SH-SY5Y (cell line): ENCODE results near the gene PGAP2.

Experiments used
- GATA2 ChIP-seq: IDR thresholded peaks from 2 replicates; pipeline ENCODE4 v1.6.1; 2011; ENCODE audit warnings: mild to moderate bottlenecking, low read depth, low read length
- GATA3 ChIP-seq: IDR thresholded peaks from 2 replicates; pipeline ENCODE4 v1.6.1; 2011; ENCODE audit warnings: low read depth, mild to moderate bottlenecking, low read length, moderate library complexity

PGAP2 gene

GRCh38 chr11:3834664-3835461 is 26.5 kb downstream of the PGAP2 start:
- TF ChIP-seq GATA3 (no peak), GATA2 (no peak)

GRCh38 chr11:3835751-3836150 is 27.4 kb downstream of the PGAP2 start:
- TF ChIP-seq GATA3: no peak
- no peak for TF ChIP-seq GATA2

GRCh38 chr11:3836903-3837302 is 28.5 kb downstream of the PGAP2 start:
- TF ChIP-seq GATA2 (no peak), GATA3 (no peak)

DNA sequence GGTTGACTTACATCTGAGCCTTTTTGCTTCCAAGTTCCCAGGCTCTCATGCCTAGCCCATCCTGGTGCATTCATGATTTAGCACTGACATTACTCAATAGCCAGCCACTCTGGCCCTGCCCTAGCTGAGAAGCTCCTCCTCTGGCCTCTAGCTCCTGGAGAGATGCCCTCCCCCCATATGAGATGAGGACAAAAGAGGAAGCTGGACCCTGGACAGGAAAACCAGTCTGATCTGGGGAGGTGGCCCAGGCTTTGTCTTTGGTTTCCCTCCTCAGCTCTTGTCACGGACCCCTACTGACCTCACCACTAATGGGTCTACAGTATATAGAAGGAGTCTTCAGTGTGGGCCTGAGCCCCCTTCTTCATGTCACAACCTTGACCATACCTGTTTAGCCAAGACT is 29.4 kb downstream of the PGAP2 start:
- TF ChIP-seq GATA2 (no peak), GATA3 (no peak)

GRCh38 chr11:3838504-3838903 is 30.1 kb downstream of the PGAP2 start:
- TF ChIP-seq GATA2: no peak
- no peak for TF ChIP-seq GATA3

- TF ChIP-seq GATA3: no peak
- no peak for TF ChIP-seq GATA2
Measured at GRCh38 chr11:3840004-3840869, 31.9 kb downstream of the PGAP2 start.

- TF ChIP-seq GATA3: no peak
- no peak for TF ChIP-seq GATA2
Measured at GRCh38 chr11:3840870-3841425, 32.6 kb downstream of the PGAP2 start, which contains the start of gene RHOG. Gene RHOG (minus strand): TSS chr11:3840959. CDS start chr11:3828138, 12,821 bp downstream.

GRCh38 chr11:3841426-3842350 is 33.3 kb downstream of the PGAP2 start:
- no peak for TF ChIP-seq GATA3
- TF ChIP-seq GATA2: no peak; the same call in 1 of the 2 replicates

DNA sequence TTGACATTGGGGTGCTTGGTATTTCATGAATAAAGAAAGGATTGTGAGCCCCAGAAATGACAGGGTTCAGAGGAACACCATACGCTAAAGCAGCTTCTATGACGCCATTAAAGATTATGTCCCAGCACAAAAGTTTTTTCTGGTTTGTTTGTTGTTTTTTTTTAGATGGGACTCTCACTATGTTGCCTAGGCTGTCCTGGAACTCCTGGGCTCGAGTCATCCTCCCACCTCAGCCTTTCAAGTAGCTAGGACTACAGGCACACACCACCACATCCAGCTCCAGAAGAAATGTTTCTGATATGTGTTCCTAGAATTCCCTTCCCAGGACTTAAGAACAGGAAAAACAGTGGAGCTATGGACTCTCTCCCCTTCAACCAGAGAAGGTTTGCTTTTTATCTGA is 35.0 kb downstream of the PGAP2 start:
- TF ChIP-seq GATA2 (no peak), GATA3 (no peak)

- TF ChIP-seq GATA3: no peak
- TF ChIP-seq GATA2: no peak
Measured at GRCh38 chr11:3845246-3845645, 36.9 kb downstream of the PGAP2 start.

DNA sequence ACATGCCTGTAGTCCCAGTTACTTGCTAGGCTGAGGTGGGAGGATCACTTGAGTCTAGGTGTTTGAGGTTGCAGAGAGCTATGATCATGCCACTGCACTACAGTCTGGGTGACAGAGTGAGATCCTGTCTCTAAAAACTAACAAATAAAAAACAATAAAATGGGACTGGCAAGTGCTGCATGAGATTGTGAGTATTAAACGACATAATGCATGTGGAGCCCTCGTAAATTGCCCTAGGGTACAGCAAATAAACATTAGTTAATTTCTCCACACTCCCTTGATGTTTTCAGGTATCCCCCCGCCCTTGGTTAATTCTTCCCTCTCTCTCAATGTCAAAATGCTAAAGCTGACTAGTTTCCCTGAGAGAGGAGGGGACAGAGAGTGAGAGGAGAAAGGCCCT is 37.3 kb downstream of the PGAP2 start:
- no peak for TF ChIP-seq GATA2
- no peak for TF ChIP-seq GATA3

DNA sequence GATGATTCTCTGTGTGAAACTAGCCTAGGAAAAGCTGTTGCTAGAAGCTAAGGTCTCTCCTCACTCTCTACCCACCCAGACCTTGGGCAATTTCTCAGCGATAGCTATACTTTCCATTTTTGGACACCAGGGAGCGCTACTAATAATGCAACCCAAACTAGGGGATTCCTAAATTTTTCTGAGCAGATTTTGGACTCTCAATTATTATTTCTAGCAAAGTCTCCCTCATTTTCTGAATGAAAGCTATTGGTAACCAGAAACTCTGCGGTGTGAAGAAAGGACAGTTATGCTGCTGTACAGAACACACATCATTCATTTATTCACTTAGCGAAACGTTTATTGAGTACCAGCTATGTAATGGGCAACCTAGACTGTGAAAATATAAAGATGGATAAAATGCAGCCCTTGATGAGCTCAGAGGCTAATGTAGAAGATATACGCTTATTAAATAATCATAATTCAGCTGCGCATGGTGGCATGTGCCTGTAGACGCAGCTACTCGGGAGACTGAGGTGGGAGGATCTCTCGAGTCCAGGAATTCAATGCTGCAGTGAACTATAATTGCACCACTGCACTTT is 41.0 kb downstream of the PGAP2 start:
- no peak for TF ChIP-seq GATA2
- no peak for TF ChIP-seq GATA3

- TF ChIP-seq GATA2: no peak
- no peak for TF ChIP-seq GATA3
Measured at GRCh38 chr11:3853545-3853842, 45.1 kb downstream of the PGAP2 start.
